Measurements from ENCODE around the gene KAZN. TPM values are rescaled to one million over a fixed set of nuclear protein-coding genes. Genes with fewer than 3 reads are reported as not detected.

KAZN gene
- total RNA-seq, 1 donor: 3.9 TPM

DNA sequence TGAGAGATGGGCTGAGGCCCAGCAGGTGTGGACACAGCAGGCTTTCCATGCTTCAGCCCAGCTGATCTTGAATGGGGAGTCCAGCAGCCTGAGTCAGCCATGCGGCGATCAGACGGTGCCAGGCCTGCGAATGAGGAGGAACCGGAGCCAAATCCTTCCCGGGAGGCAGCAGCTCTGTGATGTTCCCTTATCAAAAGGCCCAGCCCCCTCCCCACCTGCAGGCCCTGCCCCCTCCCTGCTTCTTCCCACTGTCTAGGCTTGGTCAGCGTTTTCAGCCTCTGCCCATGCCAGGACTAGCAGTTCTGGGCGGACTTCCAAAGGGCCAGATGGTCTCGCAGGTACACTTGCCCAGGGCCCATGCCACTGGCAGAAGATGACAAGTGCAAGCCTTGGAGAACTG lies 253.8 kb downstream of the KAZN start:
- H3K4me3 ChIP-seq (ENCODE audit: low read depth, low read length): no peak overlapping the region
- DNase-seq (ENCODE audit: low read depth): no peak
- TF ChIP-seq, protein P1, sequence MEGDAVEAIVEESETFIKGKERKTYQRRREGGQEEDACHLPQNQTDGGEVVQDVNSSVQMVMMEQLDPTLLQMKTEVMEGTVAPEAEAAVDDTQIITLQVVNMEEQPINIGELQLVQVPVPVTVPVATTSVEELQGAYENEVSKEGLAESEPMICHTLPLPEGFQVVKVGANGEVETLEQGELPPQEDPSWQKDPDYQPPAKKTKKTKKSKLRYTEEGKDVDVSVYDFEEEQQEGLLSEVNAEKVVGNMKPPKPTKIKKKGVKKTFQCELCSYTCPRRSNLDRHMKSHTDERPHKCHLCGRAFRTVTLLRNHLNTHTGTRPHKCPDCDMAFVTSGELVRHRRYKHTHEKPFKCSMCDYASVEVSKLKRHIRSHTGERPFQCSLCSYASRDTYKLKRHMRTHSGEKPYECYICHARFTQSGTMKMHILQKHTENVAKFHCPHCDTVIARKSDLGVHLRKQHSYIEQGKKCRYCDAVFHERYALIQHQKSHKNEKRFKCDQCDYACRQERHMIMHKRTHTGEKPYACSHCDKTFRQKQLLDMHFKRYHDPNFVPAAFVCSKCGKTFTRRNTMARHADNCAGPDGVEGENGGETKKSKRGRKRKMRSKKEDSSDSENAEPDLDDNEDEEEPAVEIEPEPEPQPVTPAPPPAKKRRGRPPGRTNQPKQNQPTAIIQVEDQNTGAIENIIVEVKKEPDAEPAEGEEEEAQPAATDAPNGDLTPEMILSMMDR (IDR thresholded peaks at IDR 0.05; ENCODE audit: insufficient read depth, low read length): no peak

DNA sequence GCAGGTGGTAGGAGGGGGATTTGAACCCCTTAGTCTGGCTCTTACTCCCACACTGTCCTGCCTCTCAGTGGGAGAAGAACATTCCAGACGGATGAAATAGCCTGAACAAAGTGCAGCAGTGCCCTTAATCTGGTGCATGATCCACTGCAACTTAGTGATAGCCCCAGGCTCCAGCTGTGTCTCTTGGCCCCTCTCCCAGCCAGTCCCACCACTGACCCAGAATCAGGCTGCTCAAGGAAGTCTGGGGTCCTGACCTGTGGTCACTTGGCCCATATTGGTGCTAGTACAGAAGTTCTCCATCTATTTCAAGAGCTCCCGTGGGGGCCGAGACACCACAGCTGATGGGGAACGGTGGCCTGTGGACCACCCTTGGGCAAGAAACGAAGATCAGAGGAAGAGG lies 255.0 kb downstream of the KAZN start:
- DNase-seq (ENCODE audit: low read depth): no peak
- TF ChIP-seq, protein P1 (IDR thresholded peaks at IDR 0.05; ENCODE audit: insufficient read depth, low read length): no peak
- H3K4me3 ChIP-seq (ENCODE audit: low read depth, low read length): no peak overlapping the region

DNA sequence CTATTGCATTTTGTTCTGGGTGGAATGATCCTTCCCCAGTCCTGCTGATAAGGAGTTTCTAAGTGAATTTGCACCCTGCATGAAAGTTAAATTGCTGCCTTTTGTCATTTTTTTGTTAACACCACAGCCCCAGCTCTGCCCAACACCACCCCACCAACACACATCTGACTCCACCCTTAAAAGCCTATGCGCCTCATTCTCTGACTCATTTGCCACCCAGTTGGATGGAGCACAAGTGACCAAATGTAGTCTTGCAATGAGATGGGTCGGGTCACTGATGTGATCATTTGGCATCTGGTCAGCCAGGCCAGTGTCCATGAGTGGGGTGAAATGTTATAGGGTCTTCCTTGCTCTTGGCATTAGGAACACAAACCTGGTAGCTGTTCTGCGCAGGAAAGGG lies 256.8 kb downstream of the KAZN start:
- TF ChIP-seq, protein P1 (IDR thresholded peaks at IDR 0.05; ENCODE audit: insufficient read depth, low read length): no peak
- no peak overlapping the region for H3K4me3 ChIP-seq (ENCODE audit: low read depth, low read length)
- no peak for DNase-seq (ENCODE audit: low read depth)

DNA sequence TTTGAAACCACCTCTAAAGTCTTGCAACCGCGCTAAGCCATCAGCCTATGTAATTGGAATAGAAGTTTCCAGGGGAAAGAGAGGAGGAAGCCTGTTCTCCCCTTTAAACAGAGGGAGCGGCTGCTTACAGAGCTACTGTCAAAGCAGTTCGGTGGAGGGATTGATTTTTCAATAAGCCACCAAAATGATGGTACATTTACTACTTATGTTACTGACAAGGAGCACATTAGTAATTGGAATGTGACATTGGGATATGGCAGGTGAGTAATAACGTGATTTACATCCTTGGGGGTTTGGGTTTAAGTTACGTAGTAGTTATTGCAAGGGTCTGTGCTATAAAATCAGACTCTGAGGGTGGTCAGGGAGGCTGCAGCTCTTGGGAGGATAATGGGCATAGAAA lies 257.3 kb downstream of the KAZN start:
- no peak overlapping the region for H3K4me3 ChIP-seq (ENCODE audit: low read depth, low read length)
- DNase-seq (ENCODE audit: low read depth): no peak
- TF ChIP-seq, protein P1 (IDR thresholded peaks at IDR 0.05; ENCODE audit: insufficient read depth, low read length): no peak

DNA sequence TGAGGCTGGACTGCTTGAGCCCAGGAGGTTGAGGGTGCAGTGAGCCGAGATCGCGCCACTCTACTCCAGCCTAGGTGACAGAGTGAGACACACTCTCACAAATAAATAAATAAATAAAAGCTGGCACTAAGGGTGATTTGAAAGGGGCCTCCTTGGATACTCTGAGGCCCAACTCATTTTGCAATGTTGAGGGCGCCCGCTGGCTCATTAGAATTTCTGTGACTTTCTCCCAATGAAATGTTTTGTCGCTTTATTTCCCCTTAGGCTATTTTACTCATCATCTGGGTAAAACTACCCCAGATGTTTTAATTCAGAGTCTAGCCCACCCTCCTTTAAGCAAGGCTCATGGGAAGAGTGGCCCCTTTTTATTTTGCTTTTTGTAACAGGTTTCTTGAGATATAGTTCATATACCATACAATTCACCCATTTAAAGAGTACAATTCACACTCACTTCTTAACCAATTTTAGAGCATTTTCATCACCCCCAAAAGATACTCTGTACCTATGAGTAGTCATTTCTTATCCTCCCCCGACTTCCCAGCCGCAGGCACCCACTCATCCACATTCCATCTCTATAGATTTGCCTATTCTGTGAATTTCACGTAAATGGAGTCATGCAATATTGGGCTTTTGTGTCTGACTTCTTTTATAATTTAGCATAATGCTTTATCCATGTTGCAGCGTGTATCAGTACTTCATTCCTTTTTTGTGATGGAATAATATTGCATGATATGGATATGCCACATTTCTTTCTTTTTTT lies 259.1 kb downstream of the KAZN start:
- DNase-seq (ENCODE audit: low read depth): no peak
- no peak overlapping the region for H3K4me3 ChIP-seq (ENCODE audit: low read depth, low read length)
- TF ChIP-seq, protein P1 (IDR thresholded peaks at IDR 0.05; ENCODE audit: insufficient read depth, low read length): no peak

DNA sequence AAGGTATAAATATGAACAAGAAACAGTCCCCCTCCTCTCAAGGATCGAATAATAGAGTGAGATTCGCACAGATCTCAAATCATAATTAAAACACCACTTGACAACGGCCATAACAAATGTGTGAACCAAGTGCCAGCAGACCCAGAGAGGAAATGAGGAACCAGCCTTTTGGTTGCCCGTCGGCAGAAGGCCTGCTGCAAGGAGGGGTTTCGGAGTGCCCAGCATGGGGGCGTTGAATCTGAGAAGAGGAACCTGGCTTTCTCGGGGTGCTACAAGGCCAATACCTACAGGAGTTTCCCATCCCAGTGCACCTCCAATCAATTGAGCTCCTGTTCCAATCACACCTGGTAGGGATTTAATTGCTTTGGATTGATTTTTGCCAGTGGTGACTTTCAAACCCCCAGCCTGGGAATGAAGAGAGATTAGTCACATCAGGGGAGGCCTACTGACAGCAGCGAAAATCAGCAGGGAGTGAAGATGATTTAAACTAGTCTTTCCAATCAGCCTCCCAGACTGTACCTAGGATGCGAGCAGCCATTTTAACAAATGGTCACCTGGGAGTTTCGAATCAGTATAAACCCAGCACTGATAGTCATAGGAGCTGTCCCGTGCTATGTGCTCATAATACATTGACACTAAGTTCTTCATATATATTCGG lies 263.8 kb downstream of the KAZN start:
- H3K4me3 ChIP-seq (ENCODE audit: low read depth, low read length): no peak overlapping the region
- DNase-seq (ENCODE audit: low read depth): no peak
- TF ChIP-seq, protein P1 (IDR thresholded peaks at IDR 0.05; ENCODE audit: insufficient read depth, low read length): no peak

Measured in fibroblast of the aortic adventitia (primary cell).